GM13976 (cell line): ENCODE measurements around the gene DAPK1.

Source experiments
- DNase-seq: peaks from one replicate; pipeline ENCODE4 v3.0.0; 2012; ENCODE audit warnings: low spot score
- in situ Hi-C: fragments of 300-500 bp; cut with MboI; formaldehyde crosslinking; loops from one replicate; pipeline ENCODE4 v1.12.0; 2022; ENCODE audit warnings: low sequenced_read_pairs, mixed read lengths, inconsistent platforms; ENCODE audit not compliant: unreplicated experiment
- TF ChIP-seq, protein P1 (sequence below): IDR thresholded peaks from 2 replicates; pipeline ENCODE4 v1.5.1; 2012; ENCODE audit warnings: borderline replicate concordance, mild to moderate bottlenecking; ENCODE audit not compliant: insufficient read depth; ENCODE audit errors: extremely low read depth, missing control alignments, control extremely low read depth

The DAPK1 gene

DNA sequence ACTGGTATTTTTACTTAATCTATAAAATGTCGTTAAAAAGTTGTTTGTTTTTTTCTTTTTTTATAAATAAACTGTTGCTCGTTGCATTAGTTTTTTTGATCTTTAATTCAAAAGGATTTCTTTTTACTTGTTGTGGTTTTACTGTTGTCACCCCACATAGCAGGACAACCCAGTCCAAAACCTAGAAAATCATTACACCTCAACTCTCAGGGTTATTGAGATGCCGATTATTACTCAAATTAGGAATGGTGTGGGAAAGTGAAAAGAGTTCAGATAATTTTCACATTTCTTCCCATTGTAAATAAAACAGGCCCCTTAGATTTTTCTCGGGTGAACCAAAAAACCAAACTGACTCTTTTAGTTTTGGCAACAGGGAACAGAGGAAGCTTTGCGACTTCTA is 210.9 kb downstream of the DAPK1 start:
- TF ChIP-seq, protein P1, sequence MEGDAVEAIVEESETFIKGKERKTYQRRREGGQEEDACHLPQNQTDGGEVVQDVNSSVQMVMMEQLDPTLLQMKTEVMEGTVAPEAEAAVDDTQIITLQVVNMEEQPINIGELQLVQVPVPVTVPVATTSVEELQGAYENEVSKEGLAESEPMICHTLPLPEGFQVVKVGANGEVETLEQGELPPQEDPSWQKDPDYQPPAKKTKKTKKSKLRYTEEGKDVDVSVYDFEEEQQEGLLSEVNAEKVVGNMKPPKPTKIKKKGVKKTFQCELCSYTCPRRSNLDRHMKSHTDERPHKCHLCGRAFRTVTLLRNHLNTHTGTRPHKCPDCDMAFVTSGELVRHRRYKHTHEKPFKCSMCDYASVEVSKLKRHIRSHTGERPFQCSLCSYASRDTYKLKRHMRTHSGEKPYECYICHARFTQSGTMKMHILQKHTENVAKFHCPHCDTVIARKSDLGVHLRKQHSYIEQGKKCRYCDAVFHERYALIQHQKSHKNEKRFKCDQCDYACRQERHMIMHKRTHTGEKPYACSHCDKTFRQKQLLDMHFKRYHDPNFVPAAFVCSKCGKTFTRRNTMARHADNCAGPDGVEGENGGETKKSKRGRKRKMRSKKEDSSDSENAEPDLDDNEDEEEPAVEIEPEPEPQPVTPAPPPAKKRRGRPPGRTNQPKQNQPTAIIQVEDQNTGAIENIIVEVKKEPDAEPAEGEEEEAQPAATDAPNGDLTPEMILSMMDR = no peak
- DNase-seq = no peak
- in situ Hi-C loops = no loop called here

DNA sequence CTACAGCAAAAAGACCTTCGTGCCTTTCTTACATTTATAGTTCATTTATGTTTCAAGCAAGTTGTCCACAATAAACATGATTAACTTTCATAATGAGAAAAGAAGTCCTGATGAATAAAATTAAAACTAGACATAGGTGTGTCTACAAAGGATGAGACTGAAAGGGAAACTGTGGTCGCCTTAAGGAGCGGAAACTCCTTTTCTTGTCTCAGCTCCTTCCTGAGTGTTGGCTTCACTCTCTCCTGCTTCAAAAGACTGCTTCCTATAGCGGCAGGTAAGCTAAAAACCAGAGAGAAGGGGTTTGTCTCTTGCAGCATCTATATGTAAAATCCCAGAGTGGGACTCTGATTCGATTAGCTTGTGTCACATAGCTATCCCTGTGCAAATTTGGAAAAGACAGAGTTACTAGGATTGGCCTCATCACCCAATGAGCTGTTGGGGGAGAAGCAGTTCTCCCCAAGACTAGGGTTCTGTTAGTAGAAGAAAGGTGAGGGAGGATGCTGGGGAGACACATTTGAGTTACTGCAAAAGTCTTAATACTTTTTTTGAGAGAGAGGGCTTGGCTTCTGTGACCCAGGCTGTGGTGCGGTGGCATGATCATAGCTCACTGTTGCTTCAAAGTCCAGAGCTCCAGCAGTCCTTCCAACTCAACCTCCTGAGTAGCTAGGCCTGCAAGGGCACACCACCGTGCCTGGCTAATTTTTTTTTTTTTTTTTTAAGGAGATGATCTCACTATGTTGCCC is 211.5 kb downstream of the DAPK1 start:
- in situ Hi-C loops = no loop called here
- TF ChIP-seq, protein P1 = no peak
- no peak for DNase-seq

DNA sequence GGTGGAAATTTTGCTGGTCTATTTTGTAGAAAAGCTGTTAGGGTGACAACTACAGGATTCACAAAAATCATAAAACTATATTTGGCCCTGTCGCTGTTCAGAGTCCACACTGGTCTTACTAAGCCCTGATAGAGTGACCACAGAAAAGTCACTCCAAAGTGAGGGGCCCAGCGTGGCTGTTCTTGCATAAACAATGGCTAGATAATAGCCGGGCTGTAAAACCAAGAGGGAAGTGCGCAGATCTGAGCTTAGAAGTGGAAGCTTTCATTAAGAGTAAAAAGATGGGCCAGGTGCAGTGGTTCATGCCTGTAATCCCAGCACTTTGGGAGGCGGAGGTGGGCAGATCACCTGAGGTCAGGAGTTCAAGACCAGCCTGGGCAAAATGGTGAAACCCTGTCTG is 212.8 kb downstream of the DAPK1 start:
- TF ChIP-seq, protein P1 = no peak
- in situ Hi-C loops = no loop called here
- no peak for DNase-seq

DNA sequence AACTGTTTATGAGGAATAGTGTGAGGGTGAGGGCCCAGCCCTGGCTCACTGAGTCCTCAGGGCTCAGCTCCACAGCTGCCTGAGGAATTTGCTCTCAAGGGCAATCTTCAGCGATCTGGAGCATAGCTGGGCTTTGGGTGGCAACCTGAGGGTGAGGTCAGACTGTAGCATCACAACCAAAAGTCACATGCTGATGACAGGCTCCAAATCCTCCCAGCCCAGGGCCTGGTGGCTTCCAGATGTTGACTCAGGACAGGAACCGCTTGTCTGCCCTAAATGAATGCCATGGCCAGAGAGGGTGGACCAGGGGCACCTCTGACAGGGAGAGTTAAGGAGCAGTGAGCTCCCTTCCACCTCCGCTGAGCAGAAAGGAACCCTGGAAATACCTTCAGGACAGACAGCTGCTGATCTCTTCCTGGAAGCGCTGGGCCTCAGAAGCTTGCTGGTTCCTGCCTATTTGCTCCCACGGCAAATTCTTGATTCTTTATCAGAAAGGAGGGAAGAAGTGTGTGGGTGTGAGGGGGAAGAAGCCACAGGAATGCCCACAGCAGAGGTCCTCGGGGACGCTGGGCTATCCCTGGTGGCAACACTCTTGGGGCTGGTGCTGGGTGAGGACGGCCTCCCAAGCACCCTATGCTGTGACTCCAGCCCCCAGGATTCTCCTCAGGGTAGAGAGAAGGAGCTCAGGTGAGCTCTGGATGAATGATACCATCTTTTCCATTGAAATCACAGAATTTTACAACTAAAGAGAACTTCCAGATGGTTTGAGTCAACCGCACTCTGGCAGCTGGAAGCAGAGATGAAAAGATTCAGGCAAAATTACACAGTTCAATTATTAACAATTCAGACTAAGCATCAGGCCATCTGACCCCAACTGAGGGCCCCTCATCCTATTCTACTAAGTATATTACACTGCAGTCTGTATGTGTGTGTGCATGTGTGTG is 214.5 kb downstream of the DAPK1 start:
- no peak for DNase-seq
- in situ Hi-C loops = no loop called here
- TF ChIP-seq, protein P1 = no peak

DNA sequence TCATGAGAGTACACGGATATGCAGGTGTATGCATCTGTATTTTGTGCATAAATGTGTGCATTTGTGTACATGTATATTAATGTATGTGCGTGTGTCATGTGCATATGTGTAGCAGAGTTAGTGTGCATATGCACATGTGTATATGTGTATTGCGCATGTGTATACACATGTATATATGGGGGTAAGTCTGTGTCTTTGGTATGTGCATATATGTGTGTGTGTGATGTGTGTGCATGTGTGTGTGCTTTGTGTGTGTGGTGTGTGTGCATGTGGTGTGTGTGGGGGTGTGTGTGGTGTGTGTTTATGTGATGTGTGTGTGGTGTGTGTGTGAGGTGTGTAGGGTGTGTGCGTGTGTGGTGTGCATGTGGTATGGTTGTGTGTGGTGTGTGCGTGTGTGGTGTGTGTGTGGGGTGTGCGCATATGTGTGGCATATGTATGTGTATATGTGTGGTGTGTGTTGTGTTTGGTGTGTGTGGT is 215.2 kb downstream of the DAPK1 start:
- TF ChIP-seq, protein P1 = no peak
- DNase-seq = no peak
- in situ Hi-C loops = no loop called here

DNA sequence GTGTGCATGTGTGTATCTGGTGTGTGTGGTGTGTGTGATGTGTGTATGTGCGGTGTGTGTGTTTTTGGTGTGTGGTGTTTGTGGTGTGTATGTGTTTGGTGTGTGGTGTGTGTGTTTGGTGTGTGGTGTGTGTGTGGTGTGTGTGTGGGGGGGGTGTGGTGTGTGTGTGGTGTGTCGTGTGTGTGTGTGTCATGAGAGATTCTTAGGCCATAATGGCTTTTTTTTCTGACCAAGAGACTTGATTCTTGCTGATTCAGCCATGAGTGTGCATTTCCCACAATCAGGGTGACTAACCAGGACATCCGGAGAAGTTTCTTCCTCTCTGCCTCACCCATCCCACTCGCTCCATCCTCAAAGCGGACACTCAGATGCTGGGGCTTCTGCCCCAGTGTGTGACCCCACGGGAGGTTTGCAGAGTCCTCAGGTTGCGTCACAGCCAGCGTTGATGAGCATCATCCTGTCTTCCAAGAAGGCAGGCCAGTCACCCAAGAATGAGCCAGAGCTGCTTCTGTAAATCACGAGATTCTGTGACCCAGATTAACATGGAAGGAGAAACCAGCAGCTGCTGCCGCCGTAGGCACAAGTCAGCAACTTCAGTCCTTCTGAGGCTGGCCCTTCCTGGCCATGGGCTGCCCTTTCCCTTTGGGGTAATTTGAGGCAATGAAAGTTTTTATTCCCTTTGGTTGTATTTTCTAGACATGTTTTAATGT is 215.8 kb downstream of the DAPK1 start:
- no peak for DNase-seq
- in situ Hi-C loops = no loop called here
- TF ChIP-seq, protein P1 = no peak
